K562 (cell line): ENCODE results near the gene THADA. TPM values are rescaled to one million over a fixed set of nuclear protein-coding genes. Genes with fewer than 3 reads are reported as not detected.

Experiments
- ATAC-seq: fragments of 200-7000 bp; cut with Tn5 transposase; 3 replicates; pipeline ENCODE4 v1.9.1; 2020; ENCODE audit warnings: moderate library complexity
- BruUV-seq: library from RNA; stranded (reverse); fragments of 400-500 nt; replicated peaks from 2 replicates; lab custom pipeline; 2021; lab: Mats Ljungman, UMichigan
- CTCF ChIA-PET: fragments of 300-600 bp; formaldehyde crosslinking; extraction: SDS; loops from one replicate; lab custom pipeline; 2021; ENCODE audit warnings: low intra/inter-chr PET ratio; lab: Yijun Ruan, JAX
- POLR2A ChIA-PET: fragments of 300-600, 350-650 bp; sonication (Branson Sonifier 250); formaldehyde crosslinking; extraction: SDS; loops from one replicate; lab custom pipeline; 2021; ENCODE audit warnings: antibody characterized with exemption, inconsistent platforms; lab: Yijun Ruan, JAX
- DNase-seq, 4 experiments: peaks; one replicate each; pipeline versions ENCODE4 v3.0.0 to v3.0.0-alpha.2; 2011 to 2018; ENCODE audit warnings: low spot score in 3 of 4, mixed read lengths in 3 of 4; ENCODE audit errors: extremely low read depth in 1 of 4
- FAIRE-seq: peaks from 2 replicates; lab custom pipeline; 2011; peaks lifted over from hg19 to GRCh38; lab: Jason Lieb, UNC
- H2AFZ ChIP-seq: 2 replicates; pipeline ENCODE4 v1.6.0; 2011; ENCODE audit warnings: low read depth, low read length, control low read depth, inconsistent platforms
- H3K27ac ChIP-seq: fragments of 200-600 bp; 3 replicates; pipeline ENCODE4 v1.8.0; 2011; ENCODE audit warnings: low read depth, mild to moderate bottlenecking, control low read depth, inconsistent platforms, low read length, moderate library complexity, mixed read lengths; ENCODE audit errors: extremely low read depth
- H3K27me3 ChIP-seq, 2 experiments: fragments of 300-600 bp in 1 of 2; 2 replicates in 1 of 2; 3 replicates in 1 of 2; pipeline versions ENCODE4 v1.6.0 to v1.8.0; 2011; ENCODE audit warnings: inconsistent platforms in 2 of 2, low read length in 2 of 2, mild to moderate bottlenecking in 1 of 2, mixed read lengths in 1 of 2, moderate library complexity in 1 of 2; ENCODE audit not compliant: control insufficient read depth in 2 of 2, insufficient read depth in 2 of 2
- H3K36me3 ChIP-seq: fragments of 300-600 bp; 3 replicates; pipeline ENCODE4 v1.8.0; 2011; ENCODE audit warnings: mild to moderate bottlenecking, low read length, inconsistent platforms; ENCODE audit not compliant: control insufficient read depth, insufficient read depth
- H3K4me1 ChIP-seq, 2 experiments: fragments of 200-600 bp in 1 of 2; replicated peaks in 1 of 2; 2 replicates in 1 of 2; 3 replicates in 1 of 2; pipeline versions ENCODE4 v1.5.1 to v1.8.0; 2011; ENCODE audit warnings: inconsistent platforms in 2 of 2, low read length in 2 of 2, mild to moderate bottlenecking in 1 of 2, mixed read lengths in 1 of 2, moderate library complexity in 1 of 2; ENCODE audit not compliant: control insufficient read depth in 2 of 2, insufficient read depth in 2 of 2
- H3K4me2 ChIP-seq: 2 replicates; pipeline ENCODE4 v1.6.1; 2011; ENCODE audit warnings: low read length, control low read depth, inconsistent platforms, mixed read lengths; ENCODE audit not compliant: insufficient read depth
- H3K4me3 ChIP-seq: fragments of 200-600 bp; sonication (generic), shearing (Covaris generic); 2 replicates; pipeline ENCODE4 v1.5.1; 2016; ENCODE audit warnings: control low read depth, inconsistent platforms
- H3K79me2 ChIP-seq: fragments of 200-600 bp; 3 replicates; pipeline ENCODE4 v1.8.0; 2011; ENCODE audit warnings: low read length, inconsistent platforms; ENCODE audit not compliant: control insufficient read depth, insufficient read depth
- H3K9ac ChIP-seq, 2 experiments: 2 replicates each; pipeline versions ENCODE4 v1.6.0 to v1.6.1; 2011; ENCODE audit warnings: low read depth in 2 of 2, low read length in 2 of 2, control low read depth in 1 of 2, inconsistent platforms in 1 of 2, mild to moderate bottlenecking in 1 of 2, mixed read lengths in 1 of 2; ENCODE audit not compliant: insufficient read depth in 1 of 2
- H3K9me1 ChIP-seq: one replicate; pipeline ENCODE4 v1.6.0; 2011; ENCODE audit warnings: inconsistent platforms, mild to moderate bottlenecking, low read length, moderate library complexity; ENCODE audit not compliant: control insufficient read depth, insufficient read depth
- H3K9me3 ChIP-seq: replicated peaks from 2 replicates; pipeline ENCODE4 v1.5.1; 2011; ENCODE audit warnings: low read depth, low read length, inconsistent platforms; ENCODE audit not compliant: control insufficient read depth, insufficient read depth
- H4K20me1 ChIP-seq: replicated peaks from 2 replicates; pipeline ENCODE4 v1.6.1; 2011; ENCODE audit warnings: low read length, inconsistent platforms, mixed read lengths; ENCODE audit not compliant: control insufficient read depth, insufficient read depth
- ILF3 ChIP-seq: fragments of 450-650 bp; IDR thresholded peaks from 2 replicates; pipeline ENCODE4 v1.6.1; 2018; ENCODE audit warnings: antibody characterized with exemption, mild to moderate bottlenecking, moderate library complexity, borderline replicate concordance
- KLF1 ChIP-seq: fragments of 450-650 bp; IDR thresholded peaks from 2 replicates; pipeline ENCODE4 v1.6.1; 2016; ENCODE audit warnings: missing genetic modification characterization, missing compliant biosample characterization
- LEF1 ChIP-seq: fragments of 450-650 bp; IDR thresholded peaks from 2 replicates; pipeline ENCODE4 v1.6.1; 2016; ENCODE audit warnings: mild to moderate bottlenecking
- NCOA1 ChIP-seq: fragments of 450-650 bp; IDR thresholded peaks from 2 replicates; pipeline ENCODE4 v1.6.1; 2016; ENCODE audit warnings: low read depth
- NR2C2 ChIP-seq, 2 experiments: fragments of 200-800 bp in 1 of 2; sonication (Bioruptor generic) in 1 of 2; sonication (generic) in 1 of 2; formaldehyde crosslinking in 1 of 2; IDR thresholded peaks; 2 replicates each; pipeline versions ENCODE4 v1.6.1 to v1.8.0; 2016 to 2022; ENCODE audit warnings: mild to moderate bottlenecking in 1 of 2, missing compliant biosample characterization in 1 of 2, missing genetic modification characterization in 1 of 2, missing genetic modification reagents in 1 of 2
- NRF1 ChIP-seq, 2 experiments: fragments of 450-650 bp; IDR thresholded peaks in 1 of 2; conservative IDR thresholded peaks in 1 of 2; 2 replicates each; pipeline ENCODE4 v1.6.1; 2014; ENCODE audit warnings: mild to moderate bottlenecking in 2 of 2
- PCBP1 ChIP-seq: fragments of 200-400 bp; formaldehyde crosslinking; IDR thresholded peaks from 2 replicates; pipeline ENCODE4 v1.6.1; 2018; ENCODE audit warnings: mild to moderate bottlenecking, low read depth, low read length; ENCODE audit not compliant: poor library complexity, severe bottlenecking
- PML ChIP-seq: IDR thresholded peaks from 2 replicates; pipeline ENCODE4 v1.6.1; 2012; ENCODE audit warnings: low read length, inconsistent platforms
- PPARD ChIP-seq: fragments of 250-450 bp; sonication (Bioruptor Pico); IDR thresholded peaks from 2 replicates; pipeline ENCODE4 v1.8.0; 2022; ENCODE audit warnings: inconsistent platforms, mild to moderate bottlenecking, moderate library complexity
- PRDM10 ChIP-seq: fragments of 450-650 bp; IDR thresholded peaks from 2 replicates; pipeline ENCODE4 v1.6.1; 2018; ENCODE audit not compliant: partially characterized antibody
- RFX1 ChIP-seq: fragments of 450-650 bp; IDR thresholded peaks from 2 replicates; pipeline ENCODE4 v1.6.1; 2016; ENCODE audit warnings: mild to moderate bottlenecking, moderate library complexity
- TFAM ChIP-seq: fragments of 250-450 bp; sonication (Bioruptor Pico); conservative IDR thresholded peaks from 2 replicates; pipeline ENCODE4 v1.5.0; 2021; ENCODE audit warnings: mild to moderate bottlenecking, moderate library complexity
- THAP12 ChIP-seq: fragments of 250-450 bp; sonication (Bioruptor Pico); IDR thresholded peaks from 2 replicates; pipeline ENCODE4 v1.9.0; 2021; ENCODE audit warnings: mild to moderate bottlenecking, inconsistent platforms
- VEZF1 ChIP-seq: fragments of 200-800 bp; sonication (Bioruptor generic); IDR thresholded peaks from 2 replicates; pipeline ENCODE4 v1.6.1; 2017; ENCODE audit warnings: missing genetic modification characterization, missing compliant biosample characterization
- ZNF174 ChIP-seq: fragments of 250-450 bp; sonication (Bioruptor Pico); IDR thresholded peaks from 2 replicates; pipeline ENCODE4 v1.4.0; 2020; ENCODE audit warnings: mild to moderate bottlenecking
- ZNF197 ChIP-seq: fragments of 200-800 bp; sonication (Bioruptor generic); IDR thresholded peaks from 2 replicates; pipeline ENCODE4 v1.6.1; 2016; ENCODE audit warnings: low read depth, missing genetic modification characterization, missing compliant biosample characterization
- ZNF347 ChIP-seq: fragments of 450-650 bp; formaldehyde crosslinking; IDR thresholded peaks from 2 replicates; pipeline ENCODE4 v1.4.0; 2020; ENCODE audit warnings: low read depth, mild to moderate bottlenecking, moderate library complexity
- WGBS: fragments of 100-300 bp; shearing (Covaris generic); methylation state at CpG from one replicate; pipeline ENCODE4 v1.1.6; 2016; ENCODE audit warnings: low coverage, mixed read lengths; ENCODE audit not compliant: insufficient coverage; ENCODE audit errors: missing lambda C conversion rate; 5-methylcytosine and 5-hydroxymethylcytosine counted together
- in situ Hi-C: fragments of 300-500 bp; cut with MboI; formaldehyde crosslinking; loops from 4 replicates; pipeline ENCODE4 v1.15.0; 2018; ENCODE audit warnings: inconsistent platforms, mixed read lengths
- intact Hi-C: fragments of 100-400 bp; cut with micrococcal nuclease; formaldehyde crosslinking; loops from 2 replicates; pipeline ENCODE4 v1.14.2; 2022
- polyA plus RNA-seq, 8 experiments: library from polyadenylated mRNA; depleted of rRNA in 4 of 8; stranded (reverse) in 5 of 8; unstranded in 3 of 8; fragments of >200 nt; fragmentation: Nextera tagmentation in 2 of 8; fragmentation: Illumina TruSeq in 1 of 8; extraction: Ambion mirVana in 2 of 8; extraction: Trizol in 1 of 8; gene quantifications; 2 replicates each; pipeline versions ENCODE4 v1.2.1 to v1.2.3, GENCODE V29; 2011 to 2014; ENCODE audit warnings: inconsistent platforms in 1 of 8, missing spikeins in 1 of 8
- total RNA-seq, 7 experiments: library from RNA; depleted of rRNA in 6 of 7; stranded (reverse); fragments of >200 nt in 6 of 7; fragmentation: Illumina TruSeq in 2 of 7; extraction: Trizol in 2 of 7; gene quantifications; 2 replicates each; pipeline versions ENCODE4 v1.2.1 to v1.2.3, GENCODE V29; 2011 to 2021; ENCODE audit warnings: low replicate concordance in 1 of 7

The THADA gene
- total and polyA plus RNA-seq, 9 of the 15 experiments (the other 6 are each of a cell fraction or from before 2014, with no cell fraction given) = 17.8 to 34.7 (median 31.9) TPM

DNA sequence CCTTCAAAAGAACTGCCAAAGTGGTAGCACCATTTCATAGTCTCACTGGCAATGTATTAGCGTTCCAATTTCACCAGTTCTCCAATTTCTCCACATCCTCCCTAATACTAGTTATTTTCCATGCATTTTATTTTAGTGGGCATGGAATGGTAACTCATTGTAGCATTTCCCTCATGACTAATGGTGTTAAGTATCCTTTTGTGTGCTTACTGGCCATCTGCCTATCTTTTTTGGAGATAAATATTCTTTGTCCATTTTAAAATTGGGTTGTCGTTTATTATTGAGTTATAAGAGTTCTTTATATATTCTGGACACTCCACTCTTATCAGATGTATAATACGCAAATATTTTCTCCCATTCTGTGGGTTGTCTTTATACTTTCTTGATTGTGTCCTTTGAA, 107.1 kb downstream of the THADA start:
- no peak for DNase-seq
- ChIA-PET POLR2A (no interaction called here), CTCF (no interaction called here)
- BruUV-seq = no TSS peak
- in situ Hi-C loops (loop anchor here (10.0 kb wide), 3 partner anchors 354 to 664 kb away; no protein-coding TSS in a partner anchor), intact Hi-C loops (loop anchor here (10.0 kb wide), 2 partner anchors 514 to 634 kb away; no protein-coding TSS in a partner anchor)
- WGBS = 74% methylated on average over 3 of the region's 3 CpGs
- Histone ChIP-seq H3K4me2 (no peak overlapping the region), H3K9me3 (no peaks in the 10 kb centered on the region), H3K36me3 (no peaks in the 10 kb centered on the region), H3K4me3 (no peak overlapping the region), H3K4me1 (no peaks in the 10 kb centered on the region), H3K9ac (no peak overlapping the region), H3K9me1 (no peaks in the 10 kb centered on the region), H3K27me3 (no peaks in the 10 kb centered on the region), H3K79me2 (no peaks in the 10 kb centered on the region), H2AFZ (no peak overlapping the region), H4K20me1 (no peaks in the 10 kb centered on the region), H3K27ac (no peak overlapping the region)
- TF ChIP-seq LEF1 (no peak), NCOA1 (no peak), PCBP1 (no peak), PML (no peak), TFAM (CRISPR knock-in tag) (no peak), PRDM10 (no peak), ILF3 (no peak), ZNF174 (no peak), ZNF197 (CRISPR knock-in tag) (no peak), NRF1 (conservative IDR thresholded peaks at IDR 0.05 in 1 of 2, IDR thresholded peaks at IDR 0.05 in 1 of 2) (no peak), THAP12 (no peak), KLF1 (tag) (no peak), PPARD (CRISPR knock-in tag) (no peak), VEZF1 (CRISPR knock-in tag) (no peak), RFX1 (no peak), NR2C2 (CRISPR knock-in tag; IDR thresholded peaks at IDR 0.05) (no peak), NR2C2 (tag; IDR thresholded peaks at IDR 0.05) (no peak), ZNF347 (CRISPR knock-in tag) (no peak)
- no peak for ATAC-seq
- FAIRE-seq = no peak
